WTC11 (cell line): Measurements from ENCODE around the gene GABRR3. TPM values are rescaled to one million over a fixed set of nuclear protein-coding genes. Genes with fewer than 3 reads are reported as not detected.
A peak's percentile ranks its signal among the peaks of the same experiment; 100 is the strongest.
"Not testable (repeated sequence)": the region's sequence is repeated elsewhere in the genome, so short reads cannot be mapped to it uniquely, and the experiment has no call there.

Experiments
- ATAC-seq: fragments of 200-7000 bp; cut with Tn5 transposase; 2 replicates; pipeline ENCODE4 v1.10.0; 2021; ENCODE audit warnings: mild to moderate bottlenecking, moderate library complexity
- CTCF ChIA-PET: fragments of 300-600 bp; sonication (Branson Sonifier 250); formaldehyde crosslinking; loops from one replicate; lab custom pipeline; 2021; ENCODE audit warnings: antibody characterized with exemption; lab: Charles Lee
- POLR2A ChIA-PET: fragments of 350-600 bp; sonication (Branson Sonifier 250); formaldehyde crosslinking; loops from one replicate; lab custom pipeline; 2021; ENCODE audit warnings: antibody characterized with exemption; lab: Charles Lee
- DNase-seq: peaks from one replicate; pipeline ENCODE4 v3.0.0; 2021; ENCODE audit warnings: low spot score
- H3K27ac Mint-ChIP-seq: 2 replicates; pipeline ENCODE4 v1.8.0; 2021; ENCODE audit warnings: mixed read lengths
- H3K27me3 Mint-ChIP-seq: 2 replicates; pipeline ENCODE4 v1.8.0; 2021; ENCODE audit warnings: low read depth, mild to moderate bottlenecking, moderate library complexity, mixed read lengths
- H3K36me3 Mint-ChIP-seq: 2 replicates; pipeline ENCODE4 v1.8.0; 2021; ENCODE audit warnings: mixed read lengths
- H3K4me1 Mint-ChIP-seq: 2 replicates; pipeline ENCODE4 v1.8.0; 2022; ENCODE audit warnings: mixed read lengths
- H3K4me3 Mint-ChIP-seq: 2 replicates; pipeline ENCODE4 v1.8.0; 2021; ENCODE audit warnings: mild to moderate bottlenecking, moderate library complexity, mixed read lengths
- H3K9me3 Mint-ChIP-seq: 2 replicates; pipeline ENCODE4 v1.8.0; 2021; ENCODE audit warnings: mixed read lengths
- AFF4 ChIP-seq: sonication (generic); formaldehyde crosslinking; IDR thresholded peaks from 2 replicates; pipeline ENCODE4 v1.8.1; 2023; ENCODE audit warnings: mild to moderate bottlenecking, missing genetic modification reagents, borderline replicate concordance
- ETV6 ChIP-seq: sonication (generic); formaldehyde crosslinking; IDR thresholded peaks from 2 replicates; pipeline ENCODE4 v1.8.1; 2022; ENCODE audit warnings: mild to moderate bottlenecking, missing genetic modification reagents
- GRHL2 ChIP-seq: fragments of 250-450 bp; sonication (Bioruptor Pico); IDR thresholded peaks from 2 replicates; pipeline ENCODE4 v1.8.0; 2022; ENCODE audit warnings: mild to moderate bottlenecking, moderate library complexity; ENCODE audit not compliant: insufficient replicate concordance, severe bottlenecking
- IRF1 ChIP-seq: sonication (generic); formaldehyde crosslinking; IDR thresholded peaks from 2 replicates; pipeline ENCODE4 v1.8.0; 2023; ENCODE audit warnings: missing genetic modification reagents
- JAZF1 ChIP-seq: fragments of 250-450 bp; sonication (Bioruptor Pico); IDR thresholded peaks from 2 replicates; pipeline ENCODE4 v1.9.0; 2021; ENCODE audit warnings: moderate library complexity, mild to moderate bottlenecking, inconsistent platforms
- MAX ChIP-seq: sonication (generic); formaldehyde crosslinking; IDR thresholded peaks from 2 replicates; pipeline ENCODE4 v1.8.0; 2022; ENCODE audit warnings: mild to moderate bottlenecking, missing genetic modification reagents
- NFATC4 ChIP-seq: fragments of 250-450 bp; sonication (Bioruptor Pico); IDR thresholded peaks from 2 replicates; pipeline ENCODE4 v1.9.0; 2021; ENCODE audit warnings: mild to moderate bottlenecking
- NFE2L1 ChIP-seq: sonication (generic); formaldehyde crosslinking; IDR thresholded peaks from 2 replicates; pipeline ENCODE4 v1.8.1; 2023; ENCODE audit warnings: missing genetic modification reagents
- NFYB ChIP-seq: sonication (generic); formaldehyde crosslinking; conservative IDR thresholded peaks from 2 replicates; pipeline ENCODE4 v1.8.0; 2022; ENCODE audit warnings: low read depth, missing genetic modification reagents
- RELA ChIP-seq: sonication (generic); formaldehyde crosslinking; IDR thresholded peaks from 2 replicates; pipeline ENCODE4 v1.8.1; 2022; ENCODE audit warnings: missing genetic modification reagents, mild to moderate bottlenecking, borderline replicate concordance
- SOX15 ChIP-seq: fragments of 250-450 bp; sonication (Bioruptor Pico); IDR thresholded peaks from 2 replicates; pipeline ENCODE4 v1.9.0; 2021; ENCODE audit warnings: mild to moderate bottlenecking
- SP1 ChIP-seq: sonication (generic); formaldehyde crosslinking; conservative IDR thresholded peaks from 2 replicates; pipeline ENCODE4 v1.8.1; 2022; ENCODE audit warnings: missing genetic modification reagents
- TCF7 ChIP-seq: sonication (generic); formaldehyde crosslinking; IDR thresholded peaks from 2 replicates; pipeline ENCODE4 v1.8.0; 2022; ENCODE audit warnings: mild to moderate bottlenecking, low read depth, missing genetic modification reagents, moderate library complexity
- TEAD1 ChIP-seq: sonication (generic); formaldehyde crosslinking; IDR thresholded peaks from 2 replicates; pipeline ENCODE4 v1.8.0; 2022; ENCODE audit warnings: mild to moderate bottlenecking, missing genetic modification reagents
- ZNF219 ChIP-seq: sonication (generic); formaldehyde crosslinking; IDR thresholded peaks from 2 replicates; pipeline ENCODE4 v1.8.0; 2023; ENCODE audit warnings: missing genetic modification reagents, mild to moderate bottlenecking, borderline replicate concordance
- ZNF281 ChIP-seq: sonication (generic); formaldehyde crosslinking; IDR thresholded peaks from 2 replicates; pipeline ENCODE4 v1.8.0; 2023; ENCODE audit warnings: mild to moderate bottlenecking, missing genetic modification reagents
- ZNF416 ChIP-seq: fragments of 250-450 bp; sonication (Bioruptor Pico); IDR thresholded peaks from 2 replicates; pipeline ENCODE4 v1.9.0; 2021; ENCODE audit warnings: mild to moderate bottlenecking, inconsistent platforms
- ZNF425 ChIP-seq: fragments of 250-450 bp; sonication (Bioruptor Pico); conservative IDR thresholded peaks from 2 replicates; pipeline ENCODE4 v1.9.0; 2021; ENCODE audit warnings: mild to moderate bottlenecking
- ZNF512 ChIP-seq: sonication (generic); formaldehyde crosslinking; IDR thresholded peaks from 2 replicates; pipeline ENCODE4 v1.8.1; 2022; ENCODE audit warnings: missing genetic modification reagents, borderline replicate concordance
- total RNA-seq: library from RNA; stranded (reverse); gene quantifications from 3 replicates; pipeline ENCODE4 v1.2.3, GENCODE V29; 2021

Gene GABRR3
- total RNA-seq, 1 experiment from 2014 or later = not detected

GRCh38 chr3:98010883-98011449 lies 24.1 kb downstream of the GABRR3 start:
- H3K36me3 Mint-ChIP-seq, H3K27me3 Mint-ChIP-seq, H3K4me3 Mint-ChIP-seq, POLR2A ChIA-PET, H3K9me3 Mint-ChIP-seq, H3K27ac Mint-ChIP-seq, H3K4me1 Mint-ChIP-seq, ATAC-seq, DNase-seq: not testable (repeated sequence)
- CTCF ChIA-PET = interaction anchor here (1.1 to 5.1 kb wide), 2 partner anchors 10 to 13 kb away, joined by 5 to 23 read pairs; no protein-coding TSS in a partner anchor

GRCh38 chr3:98010194-98010882 lies 24.8 kb downstream of the GABRR3 start:
- H3K4me1 Mint-ChIP-seq = no peaks in the 10 kb centered on the region
- POLR2A ChIA-PET = no interaction called here
- CTCF ChIA-PET = interaction anchor here (0.6 to 5.1 kb wide), 3 partner anchors 13 to 1177 kb away, joined by 3 to 23 read pairs (median 3); no protein-coding TSS in a partner anchor
- no peak overlapping the region for H3K27ac Mint-ChIP-seq
- no peaks in the 10 kb centered on the region for H3K27me3 Mint-ChIP-seq
- TF ChIP-seq IRF1 (CRISPR knock-in tag) = no peak
- no peak for TF ChIP-seq SOX15 (CRISPR knock-in tag)
- no peak for TF ChIP-seq NFATC4 (CRISPR knock-in tag)
- no peak for TF ChIP-seq GRHL2 (CRISPR knock-in tag)
- TF ChIP-seq AFF4 (CRISPR knock-in tag) = no peak
- no peak for TF ChIP-seq SP1 (CRISPR knock-in tag)
- TF ChIP-seq ZNF416 = no peak
- TF ChIP-seq NFYB (CRISPR knock-in tag) = no peak
- ATAC-seq (peak; percentile 60), DNase-seq (no peak)
- no peaks in the 10 kb centered on the region for H3K36me3 Mint-ChIP-seq
- H3K4me3 Mint-ChIP-seq = no peak overlapping the region
- peaks cover 6% of the 10 kb centered on the region for H3K9me3 Mint-ChIP-seq

- H3K27ac Mint-ChIP-seq = no peak overlapping the region
- no peaks in the 10 kb centered on the region for H3K27me3 Mint-ChIP-seq
- no peak overlapping the region for H3K4me3 Mint-ChIP-seq
- H3K4me1 Mint-ChIP-seq = no peaks in the 10 kb centered on the region
- no peak for DNase-seq
- CTCF ChIA-PET = interaction anchor here (0.7 kb wide), 1 partner anchor 14 kb away, joined by 3 read pairs; no protein-coding TSS in a partner anchor
- H3K9me3 Mint-ChIP-seq = peaks cover 6% of the 10 kb centered on the region
- ATAC-seq = no peak
- POLR2A ChIA-PET = no interaction called here
- H3K36me3 Mint-ChIP-seq = no peaks in the 10 kb centered on the region
- no peak for TF ChIP-seq NFE2L1 (CRISPR knock-in tag)
- TF ChIP-seq ZNF425 = no peak
- TF ChIP-seq RELA (CRISPR knock-in tag) = no peak
- TF ChIP-seq JAZF1 (CRISPR knock-in tag) = no peak
- TF ChIP-seq SP1 (CRISPR knock-in tag) = no peak
- TF ChIP-seq NFYB (CRISPR knock-in tag) = no peak
- no peak for TF ChIP-seq ZNF512 (CRISPR knock-in tag)
- TF ChIP-seq TEAD1 (CRISPR knock-in tag) = no peak
- TF ChIP-seq MAX (CRISPR knock-in tag) = no peak
- TF ChIP-seq ZNF219 (CRISPR knock-in tag) = no peak
- no peak for TF ChIP-seq ETV6 (CRISPR knock-in tag)
- no peak for TF ChIP-seq ZNF281 (CRISPR knock-in tag)
- no peak for TF ChIP-seq TCF7
Observed at GRCh38 chr3:98008855-98009254, 26.3 kb downstream of the GABRR3 start.
